Stimulated activated naive CD4-positive, alpha-beta T cell (primary cell): ENCODE measurements around the gene ZDHHC13.

Source experiments
- DNase-seq, 6 experiments: peaks; one replicate each; lab custom pipeline; 2025; lab: John Stamatoyannopoulos, UW

Gene ZDHHC13

DNA sequence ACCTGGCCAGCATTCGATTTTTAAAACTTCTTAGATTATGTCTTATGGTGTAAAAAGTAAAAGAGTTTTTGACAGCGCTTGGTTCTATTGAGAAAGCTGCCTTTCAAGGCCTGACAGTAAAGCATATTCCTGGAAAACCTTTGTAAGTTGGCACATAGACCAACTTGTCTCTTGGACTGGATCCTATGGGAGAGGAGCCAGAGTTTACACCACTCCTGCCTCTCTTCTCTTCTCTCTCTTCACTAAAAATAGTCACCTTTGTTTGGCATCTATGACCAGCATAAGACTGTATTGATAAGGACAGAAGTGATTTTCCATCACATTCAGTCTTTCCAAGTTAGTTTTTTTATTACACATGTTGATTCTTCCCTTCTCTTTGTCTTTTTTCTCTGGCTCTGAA is 51.1 kb downstream of the ZDHHC13 start:
- DNase-seq, result no peak

DNA sequence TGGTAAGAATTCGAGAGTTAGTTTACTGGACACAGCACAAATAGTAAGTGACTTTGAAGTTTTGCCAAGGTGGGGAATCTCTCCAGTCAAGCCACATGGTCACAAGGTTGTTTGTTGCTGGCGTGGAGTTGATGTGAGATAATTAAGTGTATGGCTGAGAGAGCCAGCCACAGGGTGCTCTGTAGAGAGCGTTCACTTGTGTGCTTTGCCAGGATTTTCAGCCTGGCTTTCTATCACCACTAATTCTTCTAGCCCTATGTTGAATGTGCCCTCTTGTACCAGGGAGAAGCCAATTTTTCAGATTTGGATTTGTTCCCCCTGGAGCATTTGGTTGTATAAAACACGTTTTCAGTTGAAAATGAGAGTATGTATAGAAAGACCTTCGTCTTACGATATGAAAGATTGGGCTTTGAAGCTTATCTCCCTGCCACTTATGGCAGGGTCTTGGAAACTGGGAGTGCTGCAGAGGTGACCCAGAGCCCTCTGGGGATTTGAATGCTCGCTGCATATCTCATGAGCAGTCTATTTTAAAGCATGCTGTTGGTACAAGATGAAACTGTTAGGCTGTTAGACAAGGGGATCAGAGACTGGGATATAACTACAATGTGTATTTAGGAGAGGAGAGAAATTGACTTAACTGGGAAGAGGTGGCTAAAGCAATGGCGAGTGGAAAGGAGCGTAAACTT is 56.2 kb downstream of the ZDHHC13 start:
- no peak for DNase-seq

- DNase-seq, result no peak
Measured at GRCh38 chr11:19173964-19174638, 57.1 kb downstream of the ZDHHC13 start.

- no peak for DNase-seq
Measured at GRCh38 chr11:19176629-19177186, 59.7 kb downstream of the ZDHHC13 start.

DNA sequence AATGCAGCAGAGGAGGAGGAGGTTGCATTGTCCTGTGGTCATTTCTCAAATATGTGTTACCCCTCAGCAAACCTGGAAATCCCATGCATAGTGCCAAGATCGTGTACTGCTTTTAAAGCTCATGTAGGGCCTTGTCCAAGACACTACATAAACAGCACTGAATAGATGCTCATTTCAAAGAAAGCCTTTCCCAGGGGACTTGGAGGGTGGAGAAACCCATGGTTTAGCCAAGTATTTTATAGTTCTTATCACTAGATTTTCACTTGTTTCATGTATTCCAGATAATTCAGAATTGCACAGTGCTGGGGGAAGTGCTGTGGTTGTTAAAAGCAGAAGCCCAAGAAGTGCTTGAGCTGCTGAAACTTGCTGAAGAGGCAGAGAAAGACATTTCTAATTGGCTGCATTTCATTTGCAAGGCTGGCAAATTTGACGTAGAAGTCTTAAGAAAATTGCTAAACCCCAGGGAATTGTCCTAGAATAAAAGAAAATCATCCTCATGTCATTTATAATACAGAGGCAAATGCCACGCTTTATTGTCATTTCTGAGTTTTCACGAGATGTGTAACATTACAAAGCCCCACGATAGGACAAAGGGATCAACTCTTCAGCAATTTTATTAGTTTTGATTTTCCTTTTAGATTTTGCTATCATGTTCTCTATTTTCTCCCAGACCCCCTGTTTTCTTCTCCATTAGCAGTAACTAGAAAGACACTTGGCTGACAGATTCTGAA is 64.7 kb downstream of the ZDHHC13 start:
- no peak for DNase-seq

- DNase-seq, result no peak
Measured at GRCh38 chr11:19183646-19184045, 66.7 kb downstream of the ZDHHC13 start.

GRCh38 chr11:19185036-19185435 is 68.1 kb downstream of the ZDHHC13 start:
- no peak for DNase-seq

DNA sequence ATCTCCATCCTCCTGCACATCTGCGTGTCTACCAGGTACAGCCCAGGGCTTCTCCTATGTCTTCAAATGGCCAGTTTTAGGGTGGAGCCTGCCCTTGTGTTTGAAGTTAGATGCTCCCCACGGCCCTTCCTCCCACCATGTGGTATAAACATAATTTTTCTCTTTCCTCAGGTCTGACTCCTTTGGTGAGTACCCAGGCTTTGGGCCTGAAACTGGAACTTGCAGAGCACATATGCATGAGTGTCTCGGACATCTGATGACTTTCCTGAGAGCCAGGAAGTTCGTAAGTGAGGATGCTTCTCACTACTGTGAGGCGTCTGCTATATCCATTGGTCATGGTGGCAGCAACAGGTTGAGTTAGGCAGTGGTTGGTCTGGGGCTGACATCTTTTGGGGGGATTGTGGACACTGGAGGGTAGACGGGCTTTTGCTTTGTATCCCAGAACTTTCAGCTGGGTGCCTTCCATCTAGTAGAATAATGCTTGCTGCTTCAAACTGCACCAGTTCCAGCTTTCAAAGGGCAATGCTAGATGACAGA is 68.6 kb downstream of the ZDHHC13 start:
- no peak for DNase-seq

DNA sequence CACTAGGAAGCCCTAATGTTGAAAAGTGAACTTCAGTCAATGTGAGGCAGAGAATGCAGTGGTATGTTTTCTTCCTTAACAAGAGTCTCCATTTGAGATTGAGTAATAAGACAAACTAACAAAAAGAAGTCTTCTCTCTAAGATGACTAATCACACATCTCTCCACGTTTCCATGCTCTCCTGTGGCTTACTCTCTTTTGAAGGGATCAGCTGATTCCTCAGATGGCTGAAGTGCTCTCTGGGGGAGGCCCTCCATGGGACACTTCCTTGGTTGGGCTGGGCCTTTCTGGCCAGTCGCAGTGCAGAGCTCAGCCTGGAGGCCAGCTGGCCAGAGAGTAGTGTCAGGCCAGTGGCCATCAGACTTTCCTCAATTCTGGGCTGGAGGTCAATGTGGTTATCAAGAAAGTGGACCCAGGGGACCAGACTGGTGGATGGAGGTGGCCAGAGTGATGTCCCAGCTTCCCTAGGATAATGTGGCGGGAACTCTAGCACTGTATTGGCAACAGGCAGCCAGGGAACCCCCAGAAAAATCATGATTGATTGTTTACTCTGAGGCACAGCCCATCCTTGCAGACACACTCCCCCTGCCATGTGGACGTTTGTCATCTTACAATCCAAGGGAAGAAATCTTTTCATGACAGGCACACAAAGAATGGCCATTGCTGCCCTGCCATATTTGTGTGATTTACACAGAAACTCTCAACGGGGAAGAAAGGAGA is 70.3 kb downstream of the ZDHHC13 start:
- no peak for DNase-seq

- no peak for DNase-seq
Measured at GRCh38 chr11:19187833-19188258, 70.9 kb downstream of the ZDHHC13 start.

- no peak for DNase-seq
Measured at GRCh38 chr11:19191530-19192169, 74.7 kb downstream of the ZDHHC13 start.

GRCh38 chr11:19193916-19194315 is 76.9 kb downstream of the ZDHHC13 start:
- DNase-seq, result no peak

- DNase-seq, result no peak
Measured at GRCh38 chr11:19194620-19195308, 77.8 kb downstream of the ZDHHC13 start.

DNA sequence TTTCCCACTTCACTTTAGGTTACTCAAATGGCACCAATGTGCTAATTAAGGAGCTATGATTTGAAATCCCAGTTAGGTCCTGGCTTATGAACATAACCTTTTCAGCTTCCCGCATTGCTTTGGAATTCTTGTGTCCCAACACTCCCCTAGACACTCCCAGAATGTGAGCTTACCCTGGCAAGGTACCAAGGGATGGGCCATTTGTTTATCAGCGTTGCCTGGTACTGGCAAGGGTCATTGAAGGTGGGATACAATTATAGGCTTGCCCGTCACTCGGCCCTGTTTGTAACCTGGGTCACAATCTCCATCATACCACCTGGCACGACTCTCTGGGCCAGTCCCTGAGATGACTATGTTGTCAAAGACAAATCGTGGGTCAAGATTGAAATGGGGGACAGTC is 79.5 kb downstream of the ZDHHC13 start:
- no peak for DNase-seq

GRCh38 chr11:19199048-19199447 is 82.1 kb downstream of the ZDHHC13 start:
- DNase-seq, result no peak

DNA sequence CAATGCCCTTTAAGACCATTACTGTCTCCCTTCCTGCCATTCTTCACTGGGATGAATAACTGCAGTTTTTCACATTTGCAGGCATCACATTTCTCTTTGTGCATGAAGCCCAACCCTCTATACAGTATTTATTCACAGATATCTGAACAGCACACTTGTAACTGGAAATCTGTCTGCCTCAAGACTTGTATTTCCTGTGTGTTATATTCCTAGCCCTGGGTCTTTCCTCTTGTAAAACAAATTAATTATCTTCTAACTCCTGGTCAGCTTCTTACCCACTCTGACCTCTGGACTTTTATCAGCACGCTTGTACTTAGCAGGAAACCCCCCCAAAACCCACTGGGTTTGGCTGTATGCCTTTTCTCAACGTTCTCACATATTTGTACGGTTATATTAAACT is 82.8 kb downstream of the ZDHHC13 start:
- DNase-seq, result no peak

DNA sequence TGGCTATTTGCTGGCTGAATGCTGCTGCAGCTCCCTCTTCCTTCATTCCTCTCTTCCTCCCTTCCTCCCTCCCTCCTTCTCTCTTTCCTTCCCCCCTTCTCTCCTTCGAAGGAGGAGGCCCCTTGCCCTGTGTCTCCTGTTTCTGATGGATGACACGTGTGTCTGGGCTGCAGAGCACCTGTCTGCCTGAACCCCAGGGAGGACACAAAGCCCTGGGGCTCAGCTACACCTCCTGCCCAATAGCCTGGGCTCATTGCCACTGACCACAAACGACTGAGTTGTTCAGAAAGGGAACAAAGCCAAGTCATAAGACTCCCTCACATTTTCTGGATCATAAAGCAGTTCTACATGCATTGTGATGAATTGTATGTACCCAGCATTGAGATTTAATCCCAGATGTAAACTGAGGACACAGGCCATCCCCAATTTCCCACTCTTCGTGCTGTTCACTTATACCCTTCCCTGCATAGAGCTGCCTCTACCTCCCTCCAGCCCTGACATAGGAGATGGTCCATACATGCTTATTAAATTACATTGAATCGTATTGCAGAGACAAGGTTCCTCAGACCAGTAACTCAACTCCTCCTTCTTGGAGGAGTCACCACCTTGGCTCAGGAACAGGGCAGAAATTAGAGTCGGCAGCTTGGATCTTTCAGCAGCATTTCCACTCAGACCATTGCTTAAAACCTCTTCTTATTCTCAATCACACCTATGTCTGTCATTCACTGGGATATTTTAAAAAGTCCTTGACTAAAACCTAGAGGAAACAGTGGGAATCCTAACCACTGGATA is 83.6 kb downstream of the ZDHHC13 start:
- no peak for DNase-seq

GRCh38 chr11:19201737-19202605 is 85.0 kb downstream of the ZDHHC13 start, which contains the start of gene CSRP3:
Gene CSRP3, minus strand, starts transcription at chr11:19201983. Its CDS starts 9,535 bp downstream, at chr11:19192448.
- no peak for DNase-seq

DNA sequence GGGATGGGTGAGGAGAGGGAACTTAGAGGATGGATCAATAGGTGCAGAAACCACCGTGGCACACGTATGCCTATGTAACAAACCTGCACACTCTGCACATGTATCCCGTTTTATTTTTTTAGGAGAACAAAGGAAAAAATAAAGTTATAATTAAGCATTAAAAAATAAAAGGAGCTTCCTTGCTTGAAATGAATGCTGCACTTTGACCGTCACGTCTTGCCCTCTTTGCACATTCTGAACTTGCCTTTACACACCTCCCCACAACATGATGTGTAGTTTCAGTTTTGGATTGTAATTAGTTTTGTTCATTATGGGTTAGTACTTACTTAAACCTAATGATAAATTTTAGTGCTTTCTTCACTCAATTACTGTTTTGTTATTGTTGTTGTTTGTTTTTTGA is 87.9 kb downstream of the ZDHHC13 start:
- no peak for DNase-seq
